Stimulated activated CD4-positive, alpha-beta T cell treated with anti-CD3 and anti-CD28 coated beads, Interleukin-15, amount 100 ng/mL, for 48 hours (primary cell): ENCODE results near the gene NATD1.

Experiments used
- DNase-seq, 2 donors: peaks; one replicate each; pipeline ENCODE4 v3.0.0-alpha.2; 2020; ENCODE audit warnings: low read depth in 2 of 2

NATD1 gene

DNA sequence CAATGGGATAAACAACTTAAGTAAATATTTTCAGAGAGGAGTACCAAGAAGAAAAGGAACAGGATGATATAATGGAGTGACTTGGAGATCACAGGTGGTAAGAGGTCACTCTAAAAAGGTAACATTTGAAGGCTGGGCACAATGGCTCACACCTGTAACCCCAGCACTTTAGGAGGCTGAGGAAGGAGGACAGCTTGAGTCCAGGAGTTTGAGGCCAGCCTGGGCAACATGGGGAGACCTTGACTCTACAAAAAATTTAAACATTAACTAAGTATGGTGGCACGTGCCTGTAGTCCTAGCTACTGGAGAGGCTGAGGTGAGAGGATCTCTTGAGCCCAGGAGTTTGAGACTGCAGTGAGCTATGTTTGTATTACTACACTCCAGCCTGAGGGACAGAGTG lies 35.9 kb downstream of the NATD1 start:
- no peak for DNase-seq

GRCh38 chr17:21215935-21216334 lies 37.3 kb downstream of the NATD1 start:
- no peak for DNase-seq

GRCh38 chr17:21214777-21215541 lies 38.3 kb downstream of the NATD1 start:
- peak in 1 of 2 donors; percentile 9 for DNase-seq

- peak; percentile 91 to 96 for DNase-seq
Measured at GRCh38 chr17:21214015-21214776, 39.0 kb downstream of the NATD1 start, which contains the start of gene TMEM11. Gene TMEM11, minus strand, starts transcription at chr17:21214161. Its CDS starts 9 bp downstream, at chr17:21214152.

DNA sequence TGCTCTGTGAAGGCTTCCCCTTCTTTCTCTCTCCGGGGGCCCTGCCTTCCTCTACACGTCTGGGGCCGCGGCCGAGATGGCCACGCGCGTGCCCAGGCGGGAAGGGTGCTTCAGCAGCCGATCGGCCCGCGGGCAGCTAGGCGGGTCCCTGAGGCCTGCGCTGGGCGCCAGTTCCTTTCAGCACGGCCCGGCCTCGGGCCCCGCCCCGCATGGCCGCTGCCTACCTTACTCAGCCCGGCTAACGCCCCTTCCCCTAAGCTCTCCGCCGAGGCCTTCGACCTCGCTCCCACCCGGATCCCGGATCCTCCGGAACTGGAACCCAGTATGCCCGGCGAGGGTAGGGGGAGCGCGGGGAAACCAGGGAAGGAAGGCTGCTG lies 39.6 kb downstream of the NATD1 start:
- no peak for DNase-seq

GRCh38 chr17:21212826-21213637 lies 40.2 kb downstream of the NATD1 start:
- no peak for DNase-seq

DNA sequence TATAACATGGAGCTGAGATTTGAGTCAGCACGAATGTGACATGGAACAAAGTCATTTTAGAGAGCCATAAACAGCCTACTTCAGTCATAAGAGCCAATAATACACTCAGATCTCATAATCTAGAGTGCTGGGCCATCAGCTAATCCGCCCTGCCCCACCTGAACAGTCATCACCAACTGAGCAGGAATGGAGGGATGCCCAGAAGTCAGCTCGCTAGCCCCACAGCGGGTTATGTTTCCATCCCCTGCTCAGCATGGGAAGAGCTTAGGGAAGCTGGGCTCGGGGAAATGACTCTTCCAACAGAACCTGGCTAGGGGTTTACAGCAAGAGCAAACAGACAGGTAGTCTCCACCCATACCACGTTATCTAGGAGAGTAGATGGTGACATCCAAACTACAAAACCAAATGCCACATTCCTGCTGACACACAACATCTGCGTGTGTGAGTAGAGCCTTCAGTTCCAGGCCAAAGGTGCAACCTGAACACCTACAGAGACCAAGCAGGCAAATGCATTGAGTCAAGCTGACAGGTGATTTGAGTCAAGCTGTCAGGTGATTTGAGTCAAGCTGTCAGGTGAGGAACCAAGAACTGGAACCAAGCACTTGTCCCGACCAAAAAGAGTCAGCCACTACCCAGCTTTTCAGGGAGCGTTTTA lies 41.3 kb downstream of the NATD1 start:
- no peak for DNase-seq

DNA sequence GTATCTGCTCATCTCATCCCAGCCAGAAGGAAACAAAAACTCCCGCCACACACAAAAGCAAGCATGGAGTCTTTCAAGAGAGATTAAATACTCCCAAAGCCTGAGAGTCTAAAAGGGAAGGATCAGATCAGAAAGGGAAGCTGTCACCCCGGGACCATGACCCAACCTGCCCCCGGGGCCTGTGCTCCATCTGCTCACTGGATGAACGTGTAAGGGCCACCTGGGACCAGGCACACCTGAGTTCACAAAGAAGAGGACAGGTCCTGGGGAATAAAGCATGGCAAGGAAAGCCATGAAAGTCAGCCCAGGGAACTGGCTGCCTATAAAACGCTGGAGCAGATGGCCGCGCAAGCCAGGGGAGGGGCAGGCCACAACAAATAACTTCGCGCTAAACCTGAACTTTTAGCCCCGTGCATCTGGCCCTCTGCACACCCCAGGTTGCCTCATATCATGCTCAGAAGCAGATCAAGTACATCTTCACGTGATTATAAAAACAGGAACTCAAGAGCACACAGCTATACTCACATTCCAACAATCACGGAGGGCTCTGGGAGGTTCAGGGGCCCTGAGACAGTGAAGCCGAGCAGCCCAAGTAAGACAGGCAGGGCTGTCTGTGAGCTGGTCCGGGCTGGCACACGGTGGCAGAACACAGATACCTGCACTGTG lies 42.7 kb downstream of the NATD1 start:
- DNase-seq, result no peak

- no peak for DNase-seq
Measured at GRCh38 chr17:21209511-21210175, 43.6 kb downstream of the NATD1 start.

DNA sequence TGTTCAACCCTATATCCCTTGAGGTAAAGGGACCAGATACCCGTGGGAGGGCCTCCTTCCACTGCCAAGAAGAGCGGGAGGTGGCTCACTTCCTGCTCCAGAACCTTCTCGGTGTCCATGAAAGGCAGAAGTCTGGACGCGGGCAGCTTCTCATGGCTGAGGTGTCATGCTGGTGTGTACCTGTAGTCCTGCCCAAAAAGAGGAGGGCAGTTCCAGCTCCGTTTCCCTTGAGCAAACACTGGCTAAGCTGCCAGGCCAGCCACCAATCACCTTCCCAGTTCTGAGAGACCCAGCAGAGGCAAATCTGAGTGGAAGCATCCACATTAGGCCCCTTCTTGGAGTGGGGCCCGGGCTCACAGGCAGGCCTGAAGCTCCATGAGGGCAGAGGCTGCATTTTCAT lies 44.9 kb downstream of the NATD1 start:
- no peak for DNase-seq

DNA sequence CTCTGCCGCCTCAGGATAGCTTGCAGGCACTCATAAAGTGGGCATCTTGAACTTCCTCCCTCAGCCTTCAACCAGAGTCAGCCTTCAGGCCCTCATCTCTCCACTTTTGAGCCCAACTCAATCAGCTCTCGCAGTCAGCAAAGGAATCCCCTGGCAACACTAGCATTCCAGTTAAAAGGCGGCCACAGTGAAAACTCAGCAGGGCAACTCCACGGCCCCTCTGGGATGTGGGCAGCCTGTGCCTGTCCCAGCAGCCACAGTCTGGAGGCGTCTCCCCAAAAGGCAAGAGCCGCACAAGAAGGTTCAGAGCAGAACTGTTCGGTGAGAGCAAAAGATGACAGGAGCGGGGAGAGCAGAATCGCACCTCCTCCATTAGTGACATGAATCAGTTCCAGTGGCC lies 48.3 kb downstream of the NATD1 start:
- DNase-seq, result no peak

GRCh38 chr17:21202512-21202911 lies 50.7 kb downstream of the NATD1 start:
- DNase-seq, result no peak

DNA sequence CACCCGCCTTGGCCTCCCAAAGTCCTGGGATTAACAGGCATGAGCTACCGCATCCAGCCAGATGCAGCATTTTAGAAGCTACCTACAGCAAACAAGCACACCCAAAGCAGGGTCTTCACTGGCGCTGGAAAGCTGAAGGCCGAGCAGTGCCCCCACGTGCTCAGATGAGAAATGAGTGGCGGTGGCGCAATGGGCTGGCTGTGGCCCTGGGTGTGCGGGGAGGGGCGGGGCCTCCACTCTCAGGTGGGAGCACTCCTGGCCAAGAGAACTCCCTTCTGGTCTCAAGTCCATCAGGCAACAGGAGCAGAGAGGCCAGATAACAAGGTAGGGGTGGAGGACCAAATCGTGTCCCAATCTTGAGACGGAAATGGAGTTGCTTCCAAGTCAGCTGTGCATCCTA lies 51.3 kb downstream of the NATD1 start:
- DNase-seq, result no peak

DNA sequence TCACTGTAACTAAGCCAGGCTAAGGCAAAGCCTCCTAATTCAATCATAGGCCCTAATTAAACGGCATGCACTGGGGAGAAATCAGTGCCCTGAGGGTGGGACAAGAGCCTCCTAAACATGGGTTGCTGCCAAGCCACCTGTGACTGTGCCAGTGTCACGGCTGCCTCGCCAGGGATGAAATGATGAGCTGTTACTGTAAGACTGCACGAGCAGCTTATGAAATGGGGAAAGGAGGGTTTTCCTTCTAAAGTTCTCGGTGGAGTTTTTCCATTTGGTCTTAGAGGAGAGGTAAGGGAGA lies 52.0 kb downstream of the NATD1 start:
- DNase-seq, result no peak

GRCh38 chr17:21200590-21201297 lies 52.5 kb downstream of the NATD1 start:
- no peak for DNase-seq

DNA sequence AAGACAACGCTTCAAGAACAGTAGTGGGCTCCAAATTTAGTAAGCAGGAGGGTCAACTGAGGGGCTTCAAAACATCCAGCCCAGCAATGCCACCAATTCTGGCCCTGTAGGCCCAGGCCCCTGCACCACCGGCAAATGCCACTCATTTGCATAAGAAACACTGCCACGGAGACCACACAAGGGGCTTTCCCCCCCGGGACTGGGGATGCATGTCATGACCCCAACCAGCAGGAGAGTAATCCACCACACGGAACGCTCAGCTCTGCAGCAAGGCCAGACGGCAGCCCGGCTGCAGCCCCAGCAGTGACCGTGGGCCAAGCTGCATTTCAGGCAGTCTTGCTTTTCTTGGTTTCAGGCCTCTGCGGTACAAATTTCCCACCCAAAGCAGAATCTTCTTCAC lies 53.4 kb downstream of the NATD1 start:
- DNase-seq, result no peak

GRCh38 chr17:21199311-21199710 lies 53.9 kb downstream of the NATD1 start:
- no peak for DNase-seq

DNA sequence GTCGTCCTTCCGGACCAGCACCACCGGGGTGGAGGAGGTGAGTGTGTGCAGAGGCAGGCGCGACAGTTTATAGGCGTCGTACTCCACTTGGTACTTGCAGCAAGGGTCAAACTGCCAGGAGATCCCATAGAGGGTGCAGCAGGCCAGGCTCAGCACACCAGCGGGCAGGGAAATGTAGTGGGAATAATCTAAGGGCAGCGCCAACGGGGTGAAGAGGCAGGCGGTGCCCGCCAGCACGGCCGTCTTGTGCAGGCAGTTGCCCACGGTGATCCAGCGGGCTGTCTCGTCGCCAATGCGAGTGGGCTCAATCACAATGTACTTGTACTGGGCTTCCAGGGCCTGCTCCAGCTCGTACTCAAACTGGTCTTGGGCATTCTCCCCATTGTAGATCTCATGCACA lies 54.8 kb downstream of the NATD1 start:
- no peak for DNase-seq

DNA sequence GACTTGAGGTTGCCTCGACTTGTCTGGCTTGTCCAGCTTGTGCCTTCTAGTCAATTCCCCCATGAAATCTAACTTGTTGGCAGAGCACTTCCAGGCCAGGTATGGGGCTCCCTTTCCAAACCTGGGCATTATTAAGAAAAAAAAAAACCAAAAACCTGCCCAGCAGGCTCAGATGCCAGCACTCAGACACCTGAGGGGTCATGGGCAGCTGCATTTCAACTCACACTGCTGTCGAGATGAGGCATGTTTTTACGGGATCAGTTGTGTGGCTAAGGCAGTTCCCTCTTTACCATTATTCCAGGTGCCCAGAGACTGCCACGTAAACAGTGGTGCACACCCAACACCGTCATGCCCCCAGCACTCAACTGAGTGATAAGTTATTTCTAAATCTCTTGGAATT lies 57.1 kb downstream of the NATD1 start:
- no peak for DNase-seq

DNA sequence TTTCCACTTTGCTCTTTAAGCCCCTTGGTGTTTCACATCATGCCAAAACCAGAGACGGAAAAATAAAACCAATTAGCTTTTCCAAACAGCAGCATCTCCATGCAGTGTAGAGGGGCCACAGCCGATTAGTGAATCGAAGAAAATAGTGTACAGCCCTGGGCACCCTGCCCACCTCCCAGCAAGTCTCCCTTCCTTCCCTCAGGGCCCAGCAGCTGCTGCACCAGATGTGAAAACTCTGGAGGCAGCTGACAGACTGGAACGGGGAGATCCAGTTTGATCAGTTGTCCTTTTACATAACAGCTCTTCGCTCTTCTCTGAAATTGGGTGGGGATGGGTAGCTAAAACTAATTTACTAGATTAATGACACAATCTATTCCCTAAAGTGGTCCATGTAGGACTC lies 58.5 kb downstream of the NATD1 start:
- no peak for DNase-seq
